ENCODE data around the gene TNPO1. TPM values are rescaled to one million over a fixed set of nuclear protein-coding genes. Genes with fewer than 3 reads are reported as not detected.
"Not testable (repeated sequence)": the region's sequence is repeated elsewhere in the genome, so short reads cannot be mapped to it uniquely, and the experiment has no call there.

The TNPO1 gene
- total RNA-seq: 212 and 217 TPM in 2 replicates

DNA sequence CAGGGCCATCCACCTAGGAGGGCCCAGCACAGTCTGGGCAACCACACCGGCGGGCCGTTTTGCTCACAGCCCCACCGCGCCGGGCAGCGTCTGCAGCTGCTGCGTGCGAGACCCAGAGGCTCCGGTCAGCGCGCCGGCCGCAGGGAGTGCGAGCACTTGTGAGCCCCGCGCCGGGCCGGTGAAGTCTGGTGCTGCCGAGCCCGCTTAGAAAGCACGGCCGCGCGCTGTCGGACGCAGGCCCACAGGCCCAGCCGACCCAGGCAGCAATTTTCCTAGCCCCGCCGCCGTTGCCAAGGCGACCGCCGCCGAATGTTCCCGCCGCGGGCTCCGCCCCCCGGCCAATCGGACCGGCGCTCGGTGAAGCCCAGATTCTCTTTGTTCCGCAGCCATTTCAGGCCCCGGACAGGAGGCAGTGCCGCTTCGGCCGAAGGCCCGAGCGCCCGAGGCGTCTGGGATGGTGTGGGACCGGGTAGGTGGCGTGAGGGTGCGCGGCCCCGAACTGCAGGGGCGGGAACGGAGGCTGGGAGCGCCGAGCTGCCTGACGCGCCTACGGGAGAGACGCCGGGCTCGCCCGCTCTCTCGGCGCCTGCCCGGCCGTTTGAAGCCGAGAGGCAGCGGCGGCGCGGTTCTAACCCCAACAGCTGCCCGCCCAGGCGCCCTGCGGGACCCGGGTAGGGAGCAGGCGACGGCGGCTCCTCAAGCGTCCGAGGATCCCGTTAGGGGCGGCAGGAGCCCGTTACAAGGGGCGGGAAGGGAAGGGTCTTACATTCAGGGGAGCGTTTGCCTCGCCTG, at the start of gene TNPO1:
TNPO1 (plus strand) TSS at position 378 of the 792 bp plus-strand sequence; CDS start at position 455, 77 bp downstream.
- DNase-seq (ENCODE audit: low read depth in 2 of 2): peak; percentile 94 to 97

DNA sequence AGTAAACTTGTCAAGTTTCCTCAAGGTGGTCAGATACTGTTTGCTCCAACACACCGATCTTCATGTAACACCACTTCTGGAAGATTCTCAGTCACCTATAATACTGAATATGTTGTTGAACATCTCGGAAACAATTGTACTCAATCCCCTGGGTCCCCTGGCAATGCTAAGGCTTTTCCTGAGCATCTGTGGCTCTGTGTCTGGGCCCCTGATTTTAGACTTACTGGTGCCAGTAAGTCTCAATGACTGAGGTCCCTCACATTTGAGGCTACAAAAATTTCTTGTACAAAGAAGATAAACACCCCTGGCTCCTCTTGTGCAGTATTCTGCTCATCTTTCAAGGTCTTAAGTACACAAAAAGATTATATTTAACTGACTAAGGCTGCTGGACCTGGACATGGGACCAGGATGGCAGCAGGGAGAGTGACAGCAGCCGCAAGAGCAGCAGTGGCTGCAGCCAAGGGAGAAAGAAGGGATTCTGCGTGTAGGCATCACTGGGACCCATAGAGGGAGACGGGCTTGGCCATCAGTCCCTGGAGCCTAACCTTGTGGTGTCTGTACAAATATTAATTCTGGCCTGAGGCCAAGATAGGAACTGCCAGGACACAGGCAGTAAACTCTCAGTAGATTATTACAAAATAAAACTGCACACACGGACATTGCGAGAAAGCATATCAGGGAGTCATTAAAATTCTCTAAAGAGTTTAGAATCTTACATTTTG, 49.0 kb upstream of the TNPO1 start:
- peak in 1 of 2 donors; percentile 90 for DNase-seq (ENCODE audit: low read depth in 2 of 2)

DNA sequence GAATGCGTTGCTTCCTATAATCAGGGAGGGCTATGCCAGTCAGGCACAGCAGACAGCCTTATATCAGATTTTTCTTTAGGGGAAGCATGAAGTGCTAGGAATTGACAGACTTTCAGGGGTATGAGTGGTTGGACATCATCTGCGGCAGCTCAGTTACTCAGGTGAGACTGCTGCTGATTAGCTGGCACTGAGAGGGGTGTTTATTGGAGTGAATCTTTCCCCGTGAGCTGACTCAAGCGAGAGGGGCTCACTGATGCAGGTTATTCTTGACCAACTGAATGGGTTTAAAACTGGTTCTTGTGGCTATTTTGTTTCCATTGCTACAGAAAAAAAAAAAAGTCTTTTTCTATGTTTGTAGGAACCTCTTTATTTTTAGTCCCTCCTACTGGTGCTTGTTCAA, 46.2 kb upstream of the TNPO1 start:
- no peak for DNase-seq (ENCODE audit: low read depth in 2 of 2)

DNA sequence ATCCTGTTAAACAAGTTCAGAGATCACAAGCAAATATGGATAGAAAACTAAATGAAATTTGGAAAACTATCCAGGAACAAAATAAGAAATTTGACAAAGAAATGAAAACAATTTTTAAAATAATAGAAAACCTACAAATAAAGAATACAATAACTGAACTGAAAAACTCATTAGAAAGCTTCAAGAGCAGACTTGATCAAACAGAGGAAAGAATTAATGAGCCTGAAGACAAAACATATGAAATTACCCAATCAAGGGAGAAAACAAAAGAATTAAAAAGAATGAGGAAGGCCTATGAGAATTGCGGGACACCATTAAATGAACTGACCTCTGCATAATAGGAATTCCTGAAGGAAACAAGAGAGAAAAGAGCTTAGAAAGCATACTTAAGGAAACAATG, 39.8 kb upstream of the TNPO1 start:
- DNase-seq (ENCODE audit: low read depth in 2 of 2): no peak

DNA sequence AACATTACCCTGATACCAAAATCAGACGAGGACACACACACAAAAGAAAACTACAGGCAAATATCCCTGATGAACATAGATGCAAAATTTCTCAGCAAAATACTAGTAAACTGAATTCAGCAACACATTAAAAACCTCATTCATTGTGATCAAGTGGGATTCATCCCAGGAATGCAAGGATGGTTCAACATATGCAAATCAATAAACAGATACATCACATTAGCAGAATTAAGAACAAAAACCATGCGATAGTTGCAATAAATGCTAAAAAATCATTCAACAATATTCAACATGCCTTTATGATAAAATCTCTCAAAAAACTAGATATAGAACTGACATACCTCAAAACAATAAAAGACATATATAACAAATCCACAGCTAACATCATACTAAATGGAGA, 36.9 kb upstream of the TNPO1 start:
- DNase-seq (ENCODE audit: low read depth in 2 of 2): no peak

DNA sequence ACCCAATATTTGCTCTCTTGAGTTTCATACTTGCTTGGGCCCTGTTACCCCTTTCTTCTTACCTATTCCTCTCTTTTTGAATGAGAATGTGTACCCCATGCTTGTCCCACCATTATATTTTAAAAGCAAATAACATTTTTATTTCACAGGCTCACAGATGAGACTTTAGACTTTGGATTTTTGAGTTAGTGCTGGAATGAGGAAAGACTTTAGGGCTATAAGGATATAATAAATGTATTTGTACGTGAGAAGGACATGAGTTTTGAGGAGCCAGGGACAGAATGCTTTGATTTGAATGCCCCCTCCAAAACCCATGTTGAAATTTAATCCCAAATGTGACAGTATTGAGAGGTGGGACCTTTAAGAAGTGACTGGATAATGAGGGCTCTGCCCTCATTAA, 33.1 kb upstream of the TNPO1 start:
- no peak for DNase-seq (ENCODE audit: low read depth in 2 of 2)

DNA sequence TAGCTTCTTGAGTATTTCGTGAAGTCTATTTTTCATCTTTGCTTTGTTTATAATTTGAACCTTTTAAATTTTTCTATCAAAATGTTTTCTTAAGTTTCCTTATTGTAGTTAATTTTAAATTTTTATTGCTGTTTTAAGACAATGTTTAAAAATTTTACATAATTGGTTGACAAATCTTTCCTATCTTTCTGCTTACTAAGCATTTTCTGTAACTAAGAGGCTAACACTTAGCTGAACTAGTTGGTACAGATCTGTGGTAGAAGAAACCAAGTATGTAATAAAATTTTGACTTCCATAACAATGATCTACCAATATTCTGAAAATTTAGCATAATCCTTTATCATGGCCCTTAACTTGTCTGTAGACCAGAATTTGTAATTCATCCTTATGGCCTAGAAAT, 32.3 kb upstream of the TNPO1 start:
- DNase-seq (ENCODE audit: low read depth in 2 of 2): no peak

DNA sequence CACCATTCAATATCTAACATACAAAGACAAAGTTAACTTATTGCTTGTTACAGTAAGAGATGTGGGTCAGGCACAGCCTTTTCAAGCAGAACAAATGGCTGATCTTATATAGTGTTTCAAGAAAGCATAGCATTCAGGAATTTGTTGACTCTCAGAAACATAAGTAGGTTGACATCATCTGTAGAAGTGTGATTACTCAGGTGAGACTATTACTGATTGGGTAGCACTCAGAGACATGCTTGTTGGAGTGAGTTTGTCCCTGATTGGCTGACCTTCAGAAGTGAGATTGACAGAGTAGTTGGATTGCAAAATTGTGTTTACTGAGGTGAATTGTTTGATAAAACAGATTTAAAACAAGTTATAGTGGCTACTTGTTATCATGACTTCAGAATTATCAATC, 30.7 kb upstream of the TNPO1 start:
- DNase-seq (ENCODE audit: low read depth in 2 of 2): no peak

DNA sequence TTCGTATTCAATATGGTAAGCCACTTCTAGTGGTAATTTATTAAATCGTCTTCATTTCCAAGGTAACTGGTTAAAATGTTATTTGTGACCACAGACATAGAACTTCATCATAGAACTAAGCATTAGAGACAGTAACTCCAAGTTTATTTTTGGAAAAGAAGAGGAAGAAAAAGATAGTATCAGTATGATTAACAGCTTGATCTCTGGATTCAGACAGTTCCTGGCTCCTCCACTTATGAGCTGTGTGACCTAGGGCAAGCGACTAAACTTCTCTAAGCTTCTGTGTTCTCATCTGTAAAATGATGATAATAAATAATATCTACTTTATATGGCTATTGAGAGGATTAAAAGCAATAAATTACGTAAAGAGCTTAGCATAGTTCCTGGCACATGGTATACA, 29.8 kb upstream of the TNPO1 start:
- no peak for DNase-seq (ENCODE audit: low read depth in 2 of 2)

DNA sequence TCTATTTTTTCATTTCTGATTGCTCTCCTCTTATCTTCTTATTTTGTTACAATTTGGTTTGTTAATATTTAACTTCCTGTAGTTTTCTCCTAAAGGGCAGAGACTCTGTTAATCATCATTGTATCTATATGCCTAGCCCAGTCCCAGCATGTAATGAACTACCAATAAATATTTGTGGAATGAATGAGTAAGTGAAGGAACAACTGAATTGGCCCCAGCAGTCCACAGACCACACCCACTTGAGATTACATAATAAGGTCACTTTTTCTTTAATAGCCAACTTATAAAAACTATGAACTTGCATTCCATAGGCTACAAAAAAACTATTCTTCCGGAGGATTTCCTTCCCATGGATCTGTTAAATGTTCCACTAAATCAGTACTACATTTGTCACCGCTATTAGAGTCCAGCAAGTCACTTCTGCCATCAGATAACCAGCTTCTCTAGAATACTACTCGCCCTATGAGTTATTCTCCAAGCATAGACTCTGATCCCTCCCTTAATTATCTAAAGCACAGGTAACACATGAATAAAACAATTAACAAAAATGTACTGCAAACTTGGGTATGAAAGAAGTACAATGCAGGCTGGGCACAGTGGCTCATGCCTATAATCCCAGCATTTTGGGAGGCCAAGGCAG, 27.5 kb upstream of the TNPO1 start:
- DNase-seq (ENCODE audit: low read depth in 2 of 2): peak in 1 of 2 donors; percentile 26

DNA sequence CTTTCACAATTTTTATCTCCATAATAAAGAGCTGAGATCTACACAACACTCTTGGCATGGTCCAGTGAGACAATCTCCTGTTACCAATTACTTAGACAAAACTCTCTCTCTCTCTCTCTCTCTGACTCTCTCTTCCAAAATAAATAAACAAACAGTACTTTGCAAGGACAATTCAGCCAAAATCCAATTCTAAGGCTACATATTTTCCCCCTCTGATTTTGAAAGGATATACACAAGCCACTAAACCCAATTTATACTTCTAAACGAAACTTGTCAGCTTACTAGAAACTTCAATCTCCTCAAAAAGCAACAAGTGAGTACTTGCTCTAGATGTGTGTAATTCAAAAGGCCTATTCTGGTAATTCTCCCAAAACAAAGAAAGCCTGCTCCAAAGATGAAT, 26.3 kb upstream of the TNPO1 start:
- no peak for DNase-seq (ENCODE audit: low read depth in 2 of 2)

DNA sequence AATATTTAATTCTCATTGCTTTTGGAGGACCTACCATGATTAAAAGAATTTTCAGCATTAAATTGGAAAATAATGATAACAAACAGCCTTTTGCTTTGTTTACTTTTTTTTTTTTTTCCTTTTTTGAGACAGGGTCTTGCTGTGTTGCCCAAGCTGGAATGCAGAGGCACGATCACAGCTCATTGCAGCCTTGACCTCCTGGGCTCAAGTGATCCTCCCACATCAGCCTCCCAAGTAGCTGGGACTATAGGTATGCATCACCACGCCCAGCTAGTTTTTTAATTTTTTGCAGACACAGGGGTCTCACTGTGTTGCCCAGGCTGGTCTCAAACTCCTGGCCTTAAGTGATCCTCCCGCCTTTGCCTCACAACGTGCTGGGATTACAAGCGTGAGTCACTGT, 23.8 kb upstream of the TNPO1 start:
- not testable (repeated sequence) for DNase-seq (ENCODE audit: low read depth in 2 of 2)

DNA sequence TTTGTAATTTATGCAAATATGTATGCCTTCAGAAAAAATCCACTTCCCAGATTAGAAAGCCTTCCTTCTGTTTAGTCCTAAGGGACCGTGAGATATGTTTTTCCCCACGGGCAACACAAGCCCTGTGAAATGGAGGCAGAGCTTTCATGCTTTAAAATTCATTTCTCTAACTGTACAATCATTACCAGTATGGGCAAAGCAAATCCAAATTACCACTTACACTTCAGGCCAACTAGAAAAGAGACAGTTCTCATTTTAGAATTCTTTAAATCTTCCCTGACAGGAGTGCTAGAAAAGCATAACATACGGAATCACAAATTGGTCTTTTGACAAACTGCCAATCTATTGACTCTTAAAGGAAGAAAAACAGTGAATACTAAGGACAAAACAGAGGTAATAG, 20.5 kb upstream of the TNPO1 start:
- DNase-seq (ENCODE audit: low read depth in 2 of 2): no peak

DNA sequence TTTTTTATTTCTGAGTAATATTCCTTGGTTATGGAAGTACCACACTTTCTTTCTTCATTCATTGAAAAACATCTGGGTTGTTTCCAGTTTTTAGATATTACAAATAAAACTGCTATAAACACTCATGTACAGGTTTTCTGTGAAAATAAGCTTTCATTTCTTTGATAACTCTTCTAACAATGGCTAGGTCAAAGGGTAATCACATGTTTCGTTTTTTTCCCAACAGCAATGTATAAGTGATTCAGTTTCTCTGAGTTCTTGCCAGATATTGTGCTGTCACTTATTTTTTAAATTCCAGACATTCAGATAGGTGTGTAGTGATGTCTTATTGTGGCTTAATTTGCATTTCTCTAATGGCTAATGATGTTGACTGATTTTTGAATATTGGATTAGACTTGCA, 16.7 kb upstream of the TNPO1 start:
- peak; percentile 83 to 84 for DNase-seq (ENCODE audit: low read depth in 2 of 2)

DNA sequence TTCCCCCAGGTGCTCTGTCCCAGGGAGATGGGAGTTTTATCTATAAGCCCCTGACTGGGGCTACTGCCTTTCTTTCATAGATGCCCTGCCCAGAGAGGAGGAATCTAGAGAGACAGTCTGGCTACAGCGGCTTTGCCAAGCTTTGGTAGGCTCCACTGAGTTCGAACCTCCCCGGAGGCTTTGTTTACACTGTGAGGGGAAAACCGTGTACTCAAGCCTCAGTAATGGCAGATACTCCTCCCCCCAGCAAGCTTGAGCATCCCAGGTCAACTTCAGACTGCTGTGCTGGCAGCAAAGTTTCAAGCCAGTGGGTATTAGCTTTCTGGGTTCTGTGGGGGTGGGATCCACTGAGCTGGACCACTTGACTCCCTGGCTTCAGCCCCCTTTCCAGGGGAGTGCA, 7.8 kb upstream of the TNPO1 start:
- not testable (repeated sequence) for DNase-seq (ENCODE audit: low read depth in 2 of 2)

DNA sequence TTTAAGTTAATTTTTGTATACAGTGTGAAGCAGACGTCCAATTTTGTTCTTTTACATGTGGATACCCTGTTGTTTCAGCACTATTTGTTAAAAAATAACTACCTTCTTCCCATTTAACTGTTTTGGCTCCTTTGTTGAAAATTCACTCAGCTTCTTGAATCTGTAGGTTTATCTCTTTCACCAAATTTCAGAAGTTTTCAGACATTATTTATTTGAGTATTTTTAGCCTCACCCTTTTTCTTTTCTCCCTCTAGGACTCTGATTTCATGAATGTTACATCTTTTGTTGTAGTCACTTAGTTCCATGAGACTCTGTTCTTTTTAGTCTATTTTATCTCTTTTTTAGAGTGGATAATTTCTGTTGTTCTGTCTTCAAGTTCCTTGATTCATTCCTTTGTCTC, 4.6 kb upstream of the TNPO1 start:
- DNase-seq (ENCODE audit: low read depth in 2 of 2): no peak

DNA sequence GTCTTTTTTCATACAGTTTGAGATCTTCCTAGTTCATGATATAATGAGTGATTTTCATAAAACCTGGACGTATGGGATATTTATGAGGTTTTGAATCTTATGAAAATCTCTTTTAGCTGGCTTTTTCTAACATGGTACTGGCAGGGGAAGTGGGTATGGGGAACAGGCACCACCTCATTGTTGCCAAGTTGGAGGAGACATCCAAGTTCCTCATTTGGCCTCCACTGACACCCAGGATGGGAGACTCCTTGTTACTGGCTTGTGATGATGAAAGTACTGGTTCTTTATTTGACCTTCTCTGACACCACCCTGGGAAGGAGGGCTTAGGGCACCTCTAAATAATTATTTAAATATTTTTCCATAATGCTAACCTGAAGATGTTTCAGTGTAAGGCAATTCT, 4.0 kb upstream of the TNPO1 start:
- no peak for DNase-seq (ENCODE audit: low read depth in 2 of 2)

DNA sequence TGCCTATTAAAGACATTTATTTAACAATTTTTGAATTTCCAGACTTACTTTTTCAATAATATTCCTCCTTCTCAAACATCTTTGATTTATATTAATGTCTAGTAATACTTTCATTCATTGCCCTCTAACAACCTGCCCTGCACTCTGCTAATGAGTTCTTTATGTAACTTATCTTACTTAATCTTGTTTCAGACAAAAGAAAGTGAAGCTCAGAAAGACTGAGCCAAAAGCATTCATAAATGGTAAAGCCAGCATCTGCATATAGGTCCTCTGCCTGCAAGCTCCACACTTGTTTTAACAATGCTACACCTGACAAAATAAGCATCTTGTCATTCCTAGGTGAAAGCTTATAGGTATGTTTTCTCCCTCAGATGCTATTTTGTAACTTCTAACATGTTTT, 2.4 kb upstream of the TNPO1 start:
- DNase-seq (ENCODE audit: low read depth in 2 of 2): no peak

DNA sequence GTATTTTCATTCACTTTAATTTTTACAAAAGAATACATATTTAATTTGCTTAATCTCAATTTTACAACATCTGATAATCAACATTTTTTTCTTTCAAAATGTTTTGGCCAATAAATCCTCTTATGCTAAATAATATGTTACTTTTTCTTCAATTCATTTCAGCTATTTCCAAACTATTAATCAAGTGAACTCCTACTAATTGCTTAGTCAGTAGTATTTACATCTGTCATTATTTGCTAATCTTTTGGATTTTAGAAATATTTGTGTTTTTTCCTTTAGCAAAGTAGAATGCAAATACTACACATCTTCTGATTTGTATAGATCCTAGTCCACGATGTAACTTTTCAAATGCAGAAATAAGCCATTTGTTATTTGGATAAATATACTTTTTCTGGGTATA, 1.6 kb upstream of the TNPO1 start:
- DNase-seq (ENCODE audit: low read depth in 2 of 2): no peak

DNA sequence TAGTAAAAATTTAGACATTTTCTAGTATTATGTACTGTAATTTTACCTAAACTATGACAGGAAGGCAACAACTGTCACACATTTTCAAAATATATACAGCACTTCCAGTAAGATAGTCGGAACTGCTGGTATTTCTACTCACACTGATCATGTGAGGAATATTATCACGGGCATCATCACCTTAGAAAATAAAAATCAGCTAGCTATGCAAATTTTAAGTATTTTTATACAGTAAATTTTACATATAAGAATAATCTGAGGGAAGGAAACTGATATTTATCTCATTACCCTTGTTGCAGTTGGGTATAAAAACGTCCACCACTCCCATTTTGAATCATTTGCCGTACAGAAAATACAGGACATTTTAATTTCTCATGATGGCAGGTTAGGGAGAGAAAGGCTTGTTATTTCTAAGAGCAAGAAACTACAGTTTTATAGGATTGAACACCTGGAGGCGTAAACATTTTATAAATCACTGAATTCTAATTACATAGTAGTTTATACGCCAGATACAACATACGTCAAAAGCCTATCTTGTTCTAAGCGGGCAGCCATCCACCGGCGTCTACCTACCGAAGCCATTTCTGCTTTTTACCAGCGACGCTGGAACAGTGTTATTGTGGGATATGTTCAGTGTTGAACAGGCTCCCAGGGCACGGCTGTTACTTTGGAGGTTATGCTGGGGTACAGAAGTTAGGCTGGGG, 729 bp upstream of the TNPO1 start:
- DNase-seq (ENCODE audit: low read depth in 2 of 2): peak in 1 of 2 donors; percentile 46

DNA sequence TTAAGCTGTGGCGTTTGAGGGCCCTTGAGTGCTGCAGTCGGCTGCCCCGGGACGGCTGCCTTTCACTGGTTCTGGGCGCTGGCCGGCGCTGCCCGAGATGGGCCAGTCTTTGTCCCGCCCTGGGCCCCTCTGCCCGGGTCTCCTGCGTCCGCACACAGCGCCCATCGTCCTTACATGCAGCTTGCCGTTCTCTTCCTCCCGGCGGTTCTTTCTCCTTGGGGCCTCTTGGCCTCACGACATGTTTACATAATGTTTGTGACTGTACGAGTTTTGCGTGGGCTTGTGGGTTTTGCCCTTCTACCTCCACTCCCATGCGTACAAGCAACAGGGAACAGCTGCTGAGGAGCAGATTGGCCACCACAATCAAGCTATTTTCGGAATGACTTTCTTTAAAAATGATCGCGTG, 618 bp downstream of the TNPO1 start:
- peak; percentile 52 to 63 for DNase-seq (ENCODE audit: low read depth in 2 of 2)
